ENCODE data around the gene CBX1. TPM values are rescaled to one million over a fixed set of nuclear protein-coding genes. Genes with fewer than 3 reads are reported as not detected.

Gene CBX1
- polyA plus RNA-seq, 1 donor from 2014 or later = 363 TPM

- no peaks in the 10 kb centered on the region for H3K9me3 ChIP-seq (ENCODE audit: low read length)
- peaks cover 46% of the 10 kb centered on the region for H3K79me2 ChIP-seq (replicated peaks; ENCODE audit: insufficient read depth, low read length)
- H3K9me2 ChIP-seq (ENCODE audit: insufficient read depth, low read length) = no peaks in the 10 kb centered on the region
- peak overlapping the region; percentile 97 for H3K4me3 ChIP-seq (ENCODE audit: low read length)
- no peaks in the 10 kb centered on the region for H3K36me3 ChIP-seq (ENCODE audit: insufficient read depth, low read length)
- peak overlapping the region; percentile 91 for H3K4me2 ChIP-seq (ENCODE audit: low read length)
- H3K27me3 ChIP-seq (ENCODE audit: insufficient read depth, low read depth, low read length) = no peaks in the 10 kb centered on the region
- TF ChIP-seq EP300 (conservative IDR thresholded peaks at IDR 0.05; ENCODE audit: poor library complexity, severe bottlenecking) (no peak), MXI1 (conservative IDR thresholded peaks at IDR 0.05; ENCODE audit: poor library complexity, severe bottlenecking) (no peak), TAF1 (IDR thresholded peaks at IDR 0.05; ENCODE audit: low read depth) (peak; percentile 80)
- peak overlapping the region; percentile 83 for H3K9ac ChIP-seq (ENCODE audit: low read length)
- H3K27ac ChIP-seq (ENCODE audit: low read length) = peak overlapping the region; percentile 86
- no peaks in the 10 kb centered on the region for H4K20me1 ChIP-seq (ENCODE audit: insufficient read depth)
- peak overlapping the region; percentile 87 for H2AFZ ChIP-seq (ENCODE audit: low read depth, low read length)
- no peaks in the 10 kb centered on the region for H3F3A ChIP-seq (ENCODE audit: insufficient read depth, low read length, poor library complexity, severe bottlenecking)
These were observed 54.1 kb downstream of the CBX1 start for GRCh38 chr17:48047113-48047740.

- Histone ChIP-seq H3K4me3 (ENCODE audit: low read length) (peak overlapping the region; percentile 97), H3F3A (ENCODE audit: insufficient read depth, low read length, poor library complexity, severe bottlenecking) (no peaks in the 10 kb centered on the region), H3K9me3 (ENCODE audit: low read length) (no peaks in the 10 kb centered on the region), H3K9ac (ENCODE audit: low read length) (no peak overlapping the region), H3K27me3 (ENCODE audit: insufficient read depth, low read depth, low read length) (no peaks in the 10 kb centered on the region), H3K27ac (ENCODE audit: low read length) (no peak overlapping the region), H3K4me2 (ENCODE audit: low read length) (no peak overlapping the region), H3K9me2 (ENCODE audit: insufficient read depth, low read length) (no peaks in the 10 kb centered on the region), H4K20me1 (ENCODE audit: insufficient read depth) (no peaks in the 10 kb centered on the region), H3K79me2 (replicated peaks; ENCODE audit: insufficient read depth, low read length) (peaks cover 37% of the 10 kb centered on the region), H3K36me3 (ENCODE audit: insufficient read depth, low read length) (no peaks in the 10 kb centered on the region), H2AFZ (ENCODE audit: low read depth, low read length) (no peak overlapping the region)
- TF ChIP-seq RAD21 (conservative IDR thresholded peaks at IDR 0.05) (no peak), MXI1 (conservative IDR thresholded peaks at IDR 0.05; ENCODE audit: poor library complexity, severe bottlenecking) (no peak), REST (IDR thresholded peaks at IDR 0.05; ENCODE audit: borderline replicate concordance) (no peak), CTCF (IDR thresholded peaks at IDR 0.05; ENCODE audit: poor library complexity, severe bottlenecking) (no peak), EZH2 (IDR thresholded peaks at IDR 0.05; ENCODE audit: borderline replicate concordance, insufficient read depth, low read length, poor library complexity, severe bottlenecking) (no peak), EP300 (conservative IDR thresholded peaks at IDR 0.05; ENCODE audit: poor library complexity, severe bottlenecking) (no peak), TAF1 (IDR thresholded peaks at IDR 0.05; ENCODE audit: low read depth) (no peak), POLR2AphosphoS5 (IDR thresholded peaks at IDR 0.05) (no peak), SMC3 (conservative IDR thresholded peaks at IDR 0.05; ENCODE audit: poor library complexity) (no peak)
These were observed 55.0 kb downstream of the CBX1 start for GRCh38 chr17:48046296-48046695.

All from neural cell (in vitro differentiated cells).